Hematopoietic multipotent progenitor cell treated with erythropoietin and hydrocortisone succinate and interleukin-3 and kit ligand, for 15 days (in vitro differentiated cells): ENCODE results near the gene SEMA6C.
A peak's percentile ranks its signal among the peaks of the same experiment; 100 is the strongest.
"Not testable (repeated sequence)": the region's sequence is repeated elsewhere in the genome, so short reads cannot be mapped to it uniquely, and the experiment has no call there.

Experiments used
- DNase-seq: peaks from one replicate; pipeline ENCODE4 v3.0.0-alpha.2; 2015; ENCODE audit warnings: low spot score

SEMA6C gene

GRCh38 chr1:151146412-151147131 lies at the start of gene SEMA6C:
Gene SEMA6C (minus strand): TSS chr1:151146631. CDS start chr1:151142621, 4,010 bp downstream.
- DNase-seq = peak; percentile 87

- peak; percentile 75 for DNase-seq
Measured at GRCh38 chr1:151194894-151195594, 48.6 kb upstream of the SEMA6C start.

DNA sequence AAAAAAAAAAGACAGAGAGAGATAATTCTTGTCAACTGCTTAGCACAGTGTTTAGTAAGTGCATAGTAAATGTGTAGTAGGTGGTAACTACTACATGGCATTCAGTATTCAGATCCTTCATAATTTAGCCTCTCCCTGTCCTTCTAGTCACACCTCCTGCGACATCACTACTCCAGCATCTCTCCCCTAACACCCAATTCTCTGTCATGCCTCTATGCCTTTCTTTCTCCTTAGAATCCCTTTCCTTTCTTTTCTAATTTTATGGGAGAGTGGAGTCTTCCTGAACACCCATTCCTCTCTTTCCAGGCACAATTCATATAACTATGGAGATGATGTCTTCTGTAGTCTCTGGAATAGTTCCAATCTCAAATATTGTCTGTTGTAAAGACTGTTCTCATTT lies 47.4 kb upstream of the SEMA6C start:
- no peak for DNase-seq

- DNase-seq = no peak
Measured at GRCh38 chr1:151193304-151193703, 46.9 kb upstream of the SEMA6C start.

DNA sequence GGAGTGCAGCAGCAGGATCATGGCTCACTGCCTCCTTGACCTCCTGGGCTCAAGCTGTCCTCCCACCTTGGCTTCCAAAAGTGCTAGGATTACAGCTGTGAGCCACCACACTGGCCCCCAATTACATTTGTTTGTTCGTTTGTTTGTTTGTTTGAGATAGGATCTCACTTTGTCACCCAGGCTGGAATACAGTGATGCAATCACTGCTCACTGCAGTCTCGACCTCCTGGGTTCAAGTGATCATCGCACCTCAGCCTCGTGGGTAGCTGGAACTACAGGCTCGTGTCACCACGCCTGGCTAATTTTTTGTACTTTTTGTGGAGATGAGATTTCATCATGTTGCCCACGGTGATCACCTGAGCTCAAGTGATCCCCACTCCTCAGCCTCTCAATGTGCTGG lies 45.6 kb upstream of the SEMA6C start:
- no peak for DNase-seq

DNA sequence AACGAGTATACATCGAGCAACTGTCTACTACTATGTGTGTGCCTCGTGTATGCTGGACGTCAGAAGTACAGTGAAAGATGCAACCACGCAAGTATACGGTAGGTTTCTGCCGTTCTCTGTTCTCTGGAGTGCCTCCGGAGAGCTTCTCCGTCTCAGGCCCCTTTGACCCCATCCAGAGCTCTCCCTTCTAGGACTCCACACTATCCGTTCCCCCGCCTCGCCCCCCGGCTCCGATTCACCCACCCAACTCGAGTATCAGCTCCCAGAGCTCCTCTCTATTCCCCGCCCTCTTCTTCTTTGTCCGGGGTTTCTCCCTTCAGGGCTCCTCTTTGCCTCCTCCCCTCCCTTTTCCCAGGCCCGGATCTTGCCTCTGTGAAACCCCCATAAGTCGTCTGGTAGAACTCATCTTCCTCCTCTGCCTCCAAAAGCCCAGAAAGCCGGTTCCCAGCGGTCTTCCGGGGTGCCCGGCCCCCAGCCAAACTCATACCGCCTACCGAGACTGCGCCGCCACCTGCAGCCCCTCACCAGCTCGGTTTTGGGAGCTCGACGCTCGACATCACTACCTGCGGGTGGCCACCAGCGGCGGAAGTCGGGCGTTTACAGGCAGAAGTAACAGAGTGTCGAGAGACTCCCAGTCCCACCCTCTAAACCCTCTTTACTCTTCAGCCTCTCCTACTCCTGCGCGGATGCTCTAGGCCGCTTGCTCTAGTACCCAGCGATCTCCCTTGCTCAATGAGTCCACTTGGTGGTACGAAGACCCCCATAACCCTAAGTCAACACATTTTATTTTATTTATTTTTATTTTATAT lies 43.4 kb upstream of the SEMA6C start, which contains the start of gene VPS72:
Gene VPS72, minus strand, starts transcription at position 561 of the 809 bp plus-strand sequence. Its CDS starts 76 bp downstream, at position 485.
- peak; percentile 83 for DNase-seq

GRCh38 chr1:151188667-151189066 lies 42.2 kb upstream of the SEMA6C start:
- not testable (repeated sequence) for DNase-seq

DNA sequence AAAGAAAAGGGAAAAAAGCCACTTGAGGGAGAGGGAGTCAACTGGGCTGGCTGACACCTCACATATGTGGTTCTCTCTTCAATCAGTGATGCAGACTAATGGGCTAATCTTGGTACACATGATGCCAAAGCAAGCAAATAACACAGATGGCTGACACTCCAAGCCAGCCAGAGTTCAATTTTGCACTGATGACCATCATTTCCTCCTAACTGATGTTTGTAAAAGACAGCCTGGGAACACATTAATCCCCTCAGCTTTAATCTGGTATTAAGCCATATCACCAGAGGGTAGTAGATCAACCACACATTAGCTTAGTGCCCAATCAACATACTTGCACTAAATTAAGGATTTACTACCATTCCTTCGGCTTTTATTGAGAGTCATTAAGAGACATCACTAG lies 40.8 kb upstream of the SEMA6C start:
- DNase-seq = no peak

- DNase-seq = no peak
Measured at GRCh38 chr1:151184211-151184610, 37.8 kb upstream of the SEMA6C start.

DNA sequence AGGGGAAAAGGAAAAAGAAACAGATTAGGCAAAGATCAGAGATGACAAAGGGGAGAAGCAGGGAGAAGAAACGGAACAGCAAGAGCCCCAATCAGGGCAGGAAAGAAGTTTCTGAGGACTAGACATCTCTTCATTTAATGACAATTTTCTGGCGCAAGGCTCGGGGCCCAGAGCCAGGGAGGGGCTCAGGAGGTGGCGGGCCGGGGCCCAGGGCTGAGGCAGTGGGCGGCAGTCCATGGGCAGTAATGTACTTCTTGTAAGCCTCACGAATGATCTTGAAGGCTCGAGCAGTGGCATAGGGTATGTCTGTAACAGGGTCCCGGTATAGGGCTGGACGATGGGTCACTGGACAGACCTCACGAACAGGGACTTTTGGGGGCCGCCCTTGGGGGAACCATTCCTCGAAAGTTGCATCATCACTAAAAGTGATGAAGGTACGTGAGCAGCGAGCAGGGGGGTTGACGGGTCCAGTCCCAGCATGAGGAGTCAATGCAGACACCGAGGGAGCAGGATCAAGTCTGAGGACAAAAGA lies 30.1 kb upstream of the SEMA6C start:
- DNase-seq = no peak

GRCh38 chr1:151175863-151176262 lies 29.4 kb upstream of the SEMA6C start, which contains the start of gene TMOD4:
Gene TMOD4 (minus strand): TSS chr1:151175981. CDS start chr1:151174875, 1,106 bp downstream.
- no peak for DNase-seq

- DNase-seq = no peak
Measured at GRCh38 chr1:151175041-151175741, 28.8 kb upstream of the SEMA6C start.

DNA sequence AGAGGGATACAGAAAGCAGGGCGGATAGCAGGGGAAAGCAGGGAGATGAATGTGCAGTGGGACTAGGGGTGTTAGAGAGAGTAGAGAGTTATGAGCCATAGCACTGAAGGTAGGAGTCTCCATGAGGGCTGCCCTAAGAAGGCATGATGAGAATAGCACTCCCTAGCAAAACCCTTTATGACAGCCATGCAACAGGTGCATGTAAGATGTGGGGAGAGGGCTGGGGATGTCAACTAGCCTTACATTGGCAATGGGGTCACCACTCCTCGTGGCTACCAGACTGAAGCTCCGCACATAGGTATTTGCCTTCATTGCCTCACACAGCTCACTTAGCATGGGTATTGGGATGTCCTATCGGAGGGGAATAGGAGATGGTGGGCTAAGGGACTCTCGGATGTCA lies 24.8 kb upstream of the SEMA6C start:
- DNase-seq = no peak

- no peak for DNase-seq
Measured at GRCh38 chr1:151167116-151167515, 20.7 kb upstream of the SEMA6C start.

- DNase-seq = no peak
Measured at GRCh38 chr1:151166505-151166956, 20.1 kb upstream of the SEMA6C start.

GRCh38 chr1:151165738-151166504 lies 19.5 kb upstream of the SEMA6C start, which contains the start of the genes LYSMD1 and SCNM1:
Gene LYSMD1 (minus strand): TSS chr1:151165902. CDS start chr1:151165258, 644 bp downstream.
Gene SCNM1 (plus strand): TSS chr1:151166144. CDS start chr1:151166153, 9 bp downstream.
- DNase-seq = peak; percentile 98

DNA sequence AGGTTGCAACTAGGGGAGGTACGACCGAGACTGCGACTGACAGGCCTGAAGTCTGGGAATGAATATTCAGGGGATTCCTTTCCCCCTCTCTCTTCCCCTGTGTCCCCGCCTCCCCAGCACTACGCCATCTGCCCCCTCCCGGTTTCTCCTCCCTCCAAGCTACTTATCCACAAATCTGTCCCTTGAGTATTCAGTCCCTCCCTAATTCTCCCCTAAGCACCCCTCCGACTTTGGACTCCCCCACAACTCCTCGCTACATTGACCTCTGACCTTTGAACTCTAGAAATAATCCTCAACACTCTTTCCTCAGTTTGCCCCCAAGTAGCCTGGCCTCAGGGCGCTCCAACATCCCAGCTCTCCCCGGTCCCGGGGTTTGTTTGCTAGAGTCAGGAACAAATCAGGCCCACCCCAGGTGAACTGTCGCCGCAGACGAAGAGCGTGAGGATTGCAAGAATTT lies 18.9 kb upstream of the SEMA6C start:
- no peak for DNase-seq

- DNase-seq = no peak
Measured at GRCh38 chr1:151164732-151165280, 18.4 kb upstream of the SEMA6C start.

- DNase-seq = no peak
Measured at GRCh38 chr1:151159373-151159772, 12.9 kb upstream of the SEMA6C start.

DNA sequence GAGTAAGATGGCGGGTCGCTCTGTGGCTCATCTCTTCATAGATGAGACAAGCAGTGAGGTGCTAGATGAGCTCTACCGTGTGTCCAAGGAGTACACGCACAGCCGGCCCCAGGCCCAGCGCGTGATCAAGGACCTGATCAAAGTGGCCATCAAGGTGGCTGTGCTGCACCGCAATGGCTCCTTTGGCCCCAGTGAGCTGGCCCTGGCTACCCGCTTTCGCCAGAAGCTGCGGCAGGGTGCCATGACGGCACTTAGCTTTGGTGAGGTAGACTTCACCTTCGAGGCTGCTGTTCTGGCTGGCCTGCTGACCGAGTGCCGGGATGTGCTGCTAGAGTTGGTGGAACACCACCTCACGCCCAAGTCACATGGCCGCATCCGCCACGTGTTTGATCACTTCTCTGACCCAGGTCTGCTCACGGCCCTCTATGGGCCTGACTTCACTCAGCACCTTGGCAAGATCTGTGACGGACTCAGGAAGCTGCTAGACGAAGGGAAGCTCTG lies 12.4 kb upstream of the SEMA6C start:
- DNase-seq = no peak
